PC-3 (cell line): ENCODE measurements around the gene CCSER1.

Experiments
- EZH2 ChIP-seq: fragments of 300-600 bp; sonication (generic); IDR thresholded peaks from one replicate; pipeline ENCODE4 v1.6.1; 2017; ENCODE audit warnings: antibody characterized with exemption, mild to moderate bottlenecking, low read length; ENCODE audit not compliant: unreplicated experiment
- TF ChIP-seq, protein P1 (sequence below): fragments of 300-600 bp; sonication (generic); conservative IDR thresholded peaks from 2 replicates; pipeline ENCODE4 v1.5.1; 2017; ENCODE audit warnings: antibody characterized with exemption, low read depth, mild to moderate bottlenecking, low read length

DNA sequence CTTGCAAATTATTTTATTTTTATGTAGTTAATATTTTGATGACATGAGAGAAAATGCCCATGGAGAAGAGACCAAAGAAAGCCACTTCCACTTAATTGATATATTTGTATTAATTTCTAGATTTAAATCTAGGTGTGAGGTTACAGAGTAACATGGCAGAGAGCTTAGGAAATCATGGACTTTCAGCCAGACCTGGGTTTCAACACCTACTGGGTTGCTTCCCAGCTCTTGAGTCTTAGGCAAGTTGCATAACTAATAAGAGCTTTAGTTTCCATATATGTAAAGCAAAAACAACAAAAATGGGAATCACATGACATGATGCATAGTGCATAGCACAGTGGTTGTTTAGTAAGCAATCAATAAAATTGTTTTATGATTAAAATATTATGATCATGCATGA, 413.3 kb downstream of the CCSER1 start:
- TF ChIP-seq, protein P1, sequence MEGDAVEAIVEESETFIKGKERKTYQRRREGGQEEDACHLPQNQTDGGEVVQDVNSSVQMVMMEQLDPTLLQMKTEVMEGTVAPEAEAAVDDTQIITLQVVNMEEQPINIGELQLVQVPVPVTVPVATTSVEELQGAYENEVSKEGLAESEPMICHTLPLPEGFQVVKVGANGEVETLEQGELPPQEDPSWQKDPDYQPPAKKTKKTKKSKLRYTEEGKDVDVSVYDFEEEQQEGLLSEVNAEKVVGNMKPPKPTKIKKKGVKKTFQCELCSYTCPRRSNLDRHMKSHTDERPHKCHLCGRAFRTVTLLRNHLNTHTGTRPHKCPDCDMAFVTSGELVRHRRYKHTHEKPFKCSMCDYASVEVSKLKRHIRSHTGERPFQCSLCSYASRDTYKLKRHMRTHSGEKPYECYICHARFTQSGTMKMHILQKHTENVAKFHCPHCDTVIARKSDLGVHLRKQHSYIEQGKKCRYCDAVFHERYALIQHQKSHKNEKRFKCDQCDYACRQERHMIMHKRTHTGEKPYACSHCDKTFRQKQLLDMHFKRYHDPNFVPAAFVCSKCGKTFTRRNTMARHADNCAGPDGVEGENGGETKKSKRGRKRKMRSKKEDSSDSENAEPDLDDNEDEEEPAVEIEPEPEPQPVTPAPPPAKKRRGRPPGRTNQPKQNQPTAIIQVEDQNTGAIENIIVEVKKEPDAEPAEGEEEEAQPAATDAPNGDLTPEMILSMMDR = no peak
- TF ChIP-seq EZH2 = no peak
